Measurements from ENCODE around the gene C5orf24.

DNA sequence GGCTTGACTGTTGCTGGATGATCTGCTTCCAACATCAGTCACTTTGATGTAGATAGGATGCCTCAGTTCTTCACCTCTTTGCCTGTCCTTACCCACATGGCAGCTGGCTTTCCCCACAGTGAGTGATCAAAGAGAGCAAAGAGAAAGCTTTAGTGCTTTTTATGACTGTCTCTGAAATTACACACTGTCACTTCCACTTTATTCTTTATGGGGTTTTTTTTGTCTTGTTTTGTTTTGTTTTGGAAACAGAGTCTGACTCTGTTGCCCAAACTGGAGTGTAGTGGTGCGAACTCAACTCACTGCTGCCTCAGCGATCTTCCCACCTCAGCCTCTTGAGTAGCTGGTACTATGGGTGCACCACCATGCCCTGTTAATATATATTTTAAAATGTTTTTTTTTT, 32.4 kb upstream of the C5orf24 start:
- TF ChIP-seq, protein P1, sequence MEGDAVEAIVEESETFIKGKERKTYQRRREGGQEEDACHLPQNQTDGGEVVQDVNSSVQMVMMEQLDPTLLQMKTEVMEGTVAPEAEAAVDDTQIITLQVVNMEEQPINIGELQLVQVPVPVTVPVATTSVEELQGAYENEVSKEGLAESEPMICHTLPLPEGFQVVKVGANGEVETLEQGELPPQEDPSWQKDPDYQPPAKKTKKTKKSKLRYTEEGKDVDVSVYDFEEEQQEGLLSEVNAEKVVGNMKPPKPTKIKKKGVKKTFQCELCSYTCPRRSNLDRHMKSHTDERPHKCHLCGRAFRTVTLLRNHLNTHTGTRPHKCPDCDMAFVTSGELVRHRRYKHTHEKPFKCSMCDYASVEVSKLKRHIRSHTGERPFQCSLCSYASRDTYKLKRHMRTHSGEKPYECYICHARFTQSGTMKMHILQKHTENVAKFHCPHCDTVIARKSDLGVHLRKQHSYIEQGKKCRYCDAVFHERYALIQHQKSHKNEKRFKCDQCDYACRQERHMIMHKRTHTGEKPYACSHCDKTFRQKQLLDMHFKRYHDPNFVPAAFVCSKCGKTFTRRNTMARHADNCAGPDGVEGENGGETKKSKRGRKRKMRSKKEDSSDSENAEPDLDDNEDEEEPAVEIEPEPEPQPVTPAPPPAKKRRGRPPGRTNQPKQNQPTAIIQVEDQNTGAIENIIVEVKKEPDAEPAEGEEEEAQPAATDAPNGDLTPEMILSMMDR (IDR thresholded peaks at IDR 0.05) = no peak
- no peak for TF ChIP-seq EZH2 (IDR thresholded peaks at IDR 0.05; ENCODE audit: borderline replicate concordance, insufficient read depth, low read depth, low read length, poor library complexity, severe bottlenecking)
